ENCODE data around the gene DNAAF8.

The DNAAF8 gene

DNA sequence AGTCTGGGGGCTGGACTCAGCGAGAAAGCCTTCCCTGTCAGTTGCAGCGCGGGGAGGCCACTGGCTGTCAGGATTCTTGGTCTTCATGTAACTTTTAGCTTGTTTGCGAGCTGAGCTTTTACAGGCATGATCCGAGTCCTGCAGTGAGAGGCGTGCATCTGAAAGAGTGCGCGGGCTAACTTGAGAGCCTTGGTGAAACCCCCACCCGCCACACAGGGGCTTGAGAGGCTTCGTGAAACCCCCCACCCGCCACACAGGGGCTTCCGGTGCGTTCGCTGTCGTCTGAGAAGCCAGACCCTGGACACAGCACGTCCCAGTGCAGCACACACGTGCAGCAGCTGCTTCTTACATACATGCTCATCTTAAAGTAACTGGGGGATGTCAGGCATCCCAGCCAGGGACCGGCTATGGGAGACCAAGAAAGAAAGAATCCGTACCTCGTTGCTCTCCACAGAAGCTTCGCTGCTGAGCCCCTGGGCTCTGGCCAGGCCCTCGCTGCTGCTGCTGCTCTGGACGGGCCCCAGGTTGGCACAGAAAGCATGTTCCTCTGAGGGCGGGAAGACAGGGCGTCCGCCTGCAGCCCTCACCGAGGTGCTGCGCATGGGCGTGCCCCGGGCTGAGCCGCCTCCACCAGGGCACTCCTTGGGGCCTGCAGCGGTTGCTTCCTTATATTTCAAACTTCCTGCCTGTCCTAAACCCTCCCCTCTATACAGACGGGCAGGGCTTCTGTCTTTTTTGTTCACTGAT is 33.2 kb upstream of the DNAAF8 start:
- Histone ChIP-seq H3K4me1 (ENCODE audit: control insufficient read depth in 1 of 2, insufficient read depth in 1 of 2, low read depth in 1 of 2, low read length in 1 of 2) (peaks cover 0 to 4% of the 10 kb centered on the region in 2 experiments), H3K27ac (no peak overlapping the region), H3K36me3 (peaks cover 46% of the 10 kb centered on the region), H3K4me3 (ENCODE audit: low read depth in 1 of 2, low read length in 1 of 2) (no peak overlapping the region), H3K27me3 (no peaks in the 10 kb centered on the region), H3K9me3 (no peaks in the 10 kb centered on the region)
- TF ChIP-seq CTCF (IDR thresholded peaks at IDR 0.05), result no peak

- peaks cover 39% of the 10 kb centered on the region for H3K36me3 ChIP-seq
Measured at GRCh38 chr16:4701791-4702465, 32.4 kb upstream of the DNAAF8 start.

GRCh38 chr16:4702466-4702808 is 31.9 kb upstream of the DNAAF8 start:
- Histone ChIP-seq H3K4me1 (ENCODE audit: control insufficient read depth in 1 of 2, insufficient read depth in 1 of 2, low read depth in 1 of 2, low read length in 1 of 2) (peaks cover 0 to 4% of the 10 kb centered on the region in 2 experiments), H3K36me3 (peaks cover 34% of the 10 kb centered on the region), H3K4me3 (ENCODE audit: low read depth in 1 of 2, low read length in 1 of 2) (no peak overlapping the region), H3K27me3 (no peaks in the 10 kb centered on the region), H3K27ac (no peak overlapping the region), H3K9me3 (no peaks in the 10 kb centered on the region)
- TF ChIP-seq CTCF (IDR thresholded peaks at IDR 0.05), result no peak

More at GRCh38 chr16:4701791-4702465, 32.4 kb upstream of the DNAAF8 start:
- no peaks in the 10 kb centered on the region for H3K27me3 ChIP-seq
- H3K4me1 ChIP-seq (ENCODE audit: control insufficient read depth in 1 of 2, insufficient read depth in 1 of 2, low read depth in 1 of 2, low read length in 1 of 2), result peaks cover 0 to 4% of the 10 kb centered on the region in 2 experiments
- no peak overlapping the region for H3K4me3 ChIP-seq (ENCODE audit: low read depth in 1 of 2, low read length in 1 of 2)
- no peak for TF ChIP-seq CTCF (IDR thresholded peaks at IDR 0.05)
- H3K9me3 ChIP-seq, result no peaks in the 10 kb centered on the region
- no peak overlapping the region for H3K27ac ChIP-seq

GRCh38 chr16:4703906-4704305 is 30.4 kb upstream of the DNAAF8 start:
- Histone ChIP-seq H3K27ac (no peak overlapping the region), H3K36me3 (peaks cover 21% of the 10 kb centered on the region), H3K9me3 (no peaks in the 10 kb centered on the region), H3K27me3 (no peaks in the 10 kb centered on the region), H3K4me1 (ENCODE audit: control insufficient read depth in 1 of 2, insufficient read depth in 1 of 2, low read depth in 1 of 2, low read length in 1 of 2) (no peaks in the 10 kb centered on the region), H3K4me3 (ENCODE audit: low read depth in 1 of 2, low read length in 1 of 2) (no peak overlapping the region)
- TF ChIP-seq CTCF (IDR thresholded peaks at IDR 0.05), result no peak

DNA sequence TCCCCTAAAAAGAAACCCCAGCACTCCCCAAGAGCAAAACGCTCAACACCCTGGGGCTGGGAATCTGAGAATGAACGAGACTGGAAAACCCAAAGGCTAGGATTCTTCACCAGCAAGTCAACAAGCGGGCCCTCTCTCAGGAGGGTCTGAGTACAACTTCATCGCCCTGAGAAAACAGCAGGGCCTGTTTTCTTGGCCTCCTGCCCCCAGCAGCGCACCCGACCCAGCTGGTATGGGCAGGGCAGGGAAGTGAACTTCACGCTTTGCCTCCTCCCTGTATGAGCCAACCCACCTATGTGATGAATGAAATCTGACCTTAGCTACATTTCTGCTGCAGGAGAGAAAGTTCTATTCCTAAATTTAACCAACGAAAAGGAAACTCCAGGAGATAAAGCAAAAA is 29.8 kb upstream of the DNAAF8 start:
- H3K4me1 ChIP-seq (ENCODE audit: control insufficient read depth in 1 of 2, insufficient read depth in 1 of 2, low read depth in 1 of 2, low read length in 1 of 2), result no peaks in the 10 kb centered on the region
- H3K4me3 ChIP-seq (ENCODE audit: low read depth in 1 of 2, low read length in 1 of 2), result no peak overlapping the region
- no peaks in the 10 kb centered on the region for H3K27me3 ChIP-seq
- no peak for TF ChIP-seq CTCF (IDR thresholded peaks at IDR 0.05)
- no peak overlapping the region for H3K27ac ChIP-seq
- no peaks in the 10 kb centered on the region for H3K9me3 ChIP-seq
- H3K36me3 ChIP-seq, result peaks cover 15% of the 10 kb centered on the region
